Mesenchymal stem cell (in vitro differentiated cells and primary cell): ENCODE data around the gene OR5AU1.
A peak's percentile ranks its signal among the peaks of the same experiment; 100 is the strongest.

Experiments used
- DNase-seq: peaks from one replicate; pipeline ENCODE4 v3.0.0-alpha.2; 2013
- H2AFZ ChIP-seq: one replicate; pipeline ENCODE4 v1.6.1; 2013; ENCODE audit warnings: low read depth, mild to moderate bottlenecking, control low read depth, inconsistent platforms, low read length, moderate library complexity
- H2AK5ac ChIP-seq: 2 replicates; pipeline ENCODE4 v1.6.1; 2013; ENCODE audit warnings: low read length, moderate library complexity, mild to moderate bottlenecking, inconsistent platforms; ENCODE audit not compliant: severe bottlenecking
- H2BK120ac ChIP-seq: one replicate; pipeline ENCODE4 v1.6.1; 2013; ENCODE audit warnings: low read depth, mild to moderate bottlenecking, inconsistent platforms, low read length, moderate library complexity
- H2BK12ac ChIP-seq, 2 experiments: one replicate each; pipeline ENCODE4 v1.6.1; 2013; ENCODE audit warnings: inconsistent platforms in 2 of 2, low read length in 2 of 2, mild to moderate bottlenecking in 2 of 2, moderate library complexity in 2 of 2, control low read depth in 1 of 2
- H2BK15ac ChIP-seq: one replicate; pipeline ENCODE4 v1.6.1; 2013; ENCODE audit warnings: mild to moderate bottlenecking, low read depth, inconsistent platforms; ENCODE audit not compliant: poor library complexity, severe bottlenecking
- H2BK5ac ChIP-seq: 2 replicates; pipeline ENCODE4 v1.6.1; 2013; ENCODE audit warnings: low read depth, mild to moderate bottlenecking, low read length, control low read depth, inconsistent platforms; ENCODE audit not compliant: poor library complexity, severe bottlenecking
- H3K14ac ChIP-seq, 2 experiments: one replicate each; pipeline ENCODE4 v1.6.1; 2013; ENCODE audit warnings: inconsistent platforms in 2 of 2, low read length in 2 of 2, control low read depth in 1 of 2, mild to moderate bottlenecking in 1 of 2, moderate library complexity in 1 of 2
- H3K18ac ChIP-seq, 2 experiments: one replicate each; pipeline ENCODE4 v1.6.1; 2013; ENCODE audit warnings: inconsistent platforms in 2 of 2, low read length in 2 of 2, control low read depth in 1 of 2, low read depth in 1 of 2, mild to moderate bottlenecking in 1 of 2
- H3K23ac ChIP-seq, 2 experiments: one replicate each; pipeline ENCODE4 v1.6.1; 2013; ENCODE audit warnings: inconsistent platforms in 2 of 2, low read length in 2 of 2, mild to moderate bottlenecking in 2 of 2, moderate library complexity in 2 of 2, control low read depth in 1 of 2
- H3K27ac ChIP-seq: 2 replicates; pipeline ENCODE4 v1.5.1; 2013; ENCODE audit warnings: mild to moderate bottlenecking, moderate library complexity, low read length, control low read depth, inconsistent platforms; ENCODE audit not compliant: poor library complexity, severe bottlenecking
- H3K27me3 ChIP-seq, 2 experiments: 2 replicates each; pipeline versions ENCODE4 v1.6.1 to v1.7.0; 2013; ENCODE audit warnings: low read length in 2 of 2, mild to moderate bottlenecking in 2 of 2, moderate library complexity in 2 of 2, control low read depth in 1 of 2, inconsistent platforms in 1 of 2; ENCODE audit not compliant: control insufficient read depth in 1 of 2, insufficient read depth in 1 of 2
- H3K36me3 ChIP-seq, 2 experiments: 2 replicates each; pipeline versions ENCODE4 v1.6.1 to v1.7.0; 2013; ENCODE audit warnings: low read length in 2 of 2, control low read depth in 1 of 2, inconsistent platforms in 1 of 2, low read depth in 1 of 2, mild to moderate bottlenecking in 1 of 2; ENCODE audit not compliant: insufficient read depth in 2 of 2, control insufficient read depth in 1 of 2
- H3K4ac ChIP-seq, 2 experiments: one replicate each; pipeline ENCODE4 v1.6.1; 2013; ENCODE audit warnings: inconsistent platforms in 2 of 2, low read length in 2 of 2, mild to moderate bottlenecking in 2 of 2, moderate library complexity in 2 of 2, control low read depth in 1 of 2, low read depth in 1 of 2
- H3K4me1 ChIP-seq: 2 replicates; pipeline ENCODE4 v1.6.1; 2013; ENCODE audit warnings: low read depth, low read length, control low read depth; ENCODE audit not compliant: control insufficient read depth, insufficient read depth
- H3K4me2 ChIP-seq: 2 replicates; pipeline ENCODE4 v1.6.1; 2013; ENCODE audit warnings: low read length, mild to moderate bottlenecking, inconsistent platforms; ENCODE audit not compliant: poor library complexity, severe bottlenecking
- H3K4me3 ChIP-seq, 2 experiments: 2 replicates each; pipeline versions ENCODE4 v1.5.1 to v1.7.0; 2013; ENCODE audit warnings: low read length in 2 of 2, mild to moderate bottlenecking in 2 of 2, control low read depth in 1 of 2, low read depth in 1 of 2; ENCODE audit not compliant: insufficient read depth in 1 of 2
- H3K79me1 ChIP-seq: replicated peaks from 2 replicates; pipeline ENCODE4 v1.6.1; 2013; ENCODE audit warnings: mild to moderate bottlenecking, control low read depth, low read length, inconsistent platforms; ENCODE audit not compliant: poor library complexity, severe bottlenecking
- H3K9ac ChIP-seq: 2 replicates; pipeline ENCODE4 v1.7.0; 2013; ENCODE audit warnings: mild to moderate bottlenecking, low read length, moderate library complexity
- H3K9me3 ChIP-seq: 2 replicates; pipeline ENCODE4 v1.7.0; 2013; ENCODE audit warnings: mild to moderate bottlenecking, low read length; ENCODE audit not compliant: control insufficient read depth
- H4K8ac ChIP-seq: one replicate; pipeline ENCODE4 v1.6.1; 2013; ENCODE audit warnings: inconsistent platforms, mild to moderate bottlenecking, low read length, moderate library complexity
- H4K91ac ChIP-seq: one replicate; pipeline ENCODE4 v1.6.1; 2013; ENCODE audit warnings: mild to moderate bottlenecking, low read length, inconsistent platforms
- WGBS: methylation state at CpG from one replicate; pipeline ENCODE4 v1.1.7; 2013; ENCODE audit warnings: mixed read lengths; 5-methylcytosine and 5-hydroxymethylcytosine counted together

The OR5AU1 gene

GRCh38 chr14:21107283-21107800 is 48.5 kb downstream of the OR5AU1 start:
- peak; percentile 54 for DNase-seq
- no peak overlapping the region for H3K4me3 ChIP-seq
- no peak overlapping the region for H3K4ac ChIP-seq
- no peak overlapping the region for H2BK15ac ChIP-seq
- peaks cover 5% of the 10 kb centered on the region for H3K79me1 ChIP-seq
- H2BK12ac ChIP-seq: peak overlapping the region in 1 of 2 experiments; percentile 64
- 52% methylated on average over 5 of the region's 5 CpGs for WGBS
- H3K9me3 ChIP-seq: no peaks in the 10 kb centered on the region
- H3K4me1 ChIP-seq: peaks cover 15% of the 10 kb centered on the region
- peak overlapping the region; percentile 92 for H2AFZ ChIP-seq
- H4K8ac ChIP-seq: no peak overlapping the region
- H3K18ac ChIP-seq: no peak overlapping the region
- H3K36me3 ChIP-seq: no peaks in the 10 kb centered on the region
- peak overlapping the region; percentile 41 for H3K27ac ChIP-seq
- peaks cover 0 to 24% of the 10 kb centered on the region in 2 experiments for H3K27me3 ChIP-seq
- H2AK5ac ChIP-seq: no peak overlapping the region
- H3K9ac ChIP-seq: peak overlapping the region; percentile 99
- no peak overlapping the region for H4K91ac ChIP-seq
- no peak overlapping the region for H3K14ac ChIP-seq
- no peak overlapping the region for H2BK120ac ChIP-seq
- H3K23ac ChIP-seq: no peak overlapping the region
- no peak overlapping the region for H2BK5ac ChIP-seq
- H3K4me2 ChIP-seq: no peak overlapping the region

GRCh38 chr14:21106498-21107282 is 49.2 kb downstream of the OR5AU1 start:
- H3K18ac ChIP-seq: no peak overlapping the region
- peak overlapping the region; percentile 21 for H4K8ac ChIP-seq
- no peak overlapping the region for H2BK15ac ChIP-seq
- H2BK5ac ChIP-seq: no peak overlapping the region
- peak overlapping the region; percentile 99 for H3K9ac ChIP-seq
- H3K27me3 ChIP-seq: peaks cover 0 to 24% of the 10 kb centered on the region in 2 experiments
- 34% methylated on average over 10 of the region's 11 CpGs for whole genome bisulfite sequencing
- H3K27ac ChIP-seq: peak overlapping the region; percentile 41
- H3K4ac ChIP-seq: no peak overlapping the region
- H2AFZ ChIP-seq: peak overlapping the region; percentile 92
- peak overlapping the region in 1 of 2 experiments; percentile 64 for H2BK12ac ChIP-seq
- H3K79me1 ChIP-seq: peaks cover 9% of the 10 kb centered on the region
- peak overlapping the region in 1 of 2 experiments; percentile 28 for H3K4me3 ChIP-seq
- no peak overlapping the region for H3K23ac ChIP-seq
- H3K36me3 ChIP-seq: no peaks in the 10 kb centered on the region
- H3K4me2 ChIP-seq: no peak overlapping the region
- no peak overlapping the region for H2BK120ac ChIP-seq
- no peaks in the 10 kb centered on the region for H3K9me3 ChIP-seq
- peak; percentile 78 for DNase-seq
- H3K14ac ChIP-seq: no peak overlapping the region
- peaks cover 21% of the 10 kb centered on the region for H3K4me1 ChIP-seq
- H4K91ac ChIP-seq: no peak overlapping the region
- no peak overlapping the region for H2AK5ac ChIP-seq

DNA sequence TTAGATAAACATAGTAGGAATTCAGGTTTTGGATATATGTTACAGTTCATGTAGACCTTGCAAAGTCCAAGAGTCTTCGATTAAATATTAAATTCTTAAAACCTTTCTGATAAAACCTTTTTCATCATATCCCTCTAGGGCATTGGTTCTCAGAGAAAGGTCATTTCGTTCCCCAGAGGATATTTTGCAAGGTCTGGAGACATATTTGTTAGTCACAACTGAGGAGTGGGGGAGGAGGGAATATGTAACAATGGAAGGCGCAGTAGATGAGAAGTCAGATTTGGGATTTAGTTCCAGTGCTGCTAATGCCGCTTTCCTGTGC is 49.7 kb downstream of the OR5AU1 start:
- H2AK5ac ChIP-seq: no peak overlapping the region
- H3K23ac ChIP-seq: no peak overlapping the region
- H3K27me3 ChIP-seq: peaks cover 0 to 23% of the 10 kb centered on the region in 2 experiments
- peak overlapping the region; percentile 99 for H3K9ac ChIP-seq
- no peak overlapping the region for H2BK12ac ChIP-seq
- no peak overlapping the region for H2BK5ac ChIP-seq
- H3K4me1 ChIP-seq: peaks cover 22% of the 10 kb centered on the region
- no peak for DNase-seq
- peak overlapping the region in 1 of 2 experiments; percentile 28 for H3K4me3 ChIP-seq
- H3K36me3 ChIP-seq: no peaks in the 10 kb centered on the region
- no peak overlapping the region for H3K14ac ChIP-seq
- H3K9me3 ChIP-seq: no peaks in the 10 kb centered on the region
- H2AFZ ChIP-seq: no peak overlapping the region
- peaks cover 10% of the 10 kb centered on the region for H3K79me1 ChIP-seq
- H2BK120ac ChIP-seq: no peak overlapping the region
- no peak overlapping the region for H2BK15ac ChIP-seq
- no peak overlapping the region for H3K4me2 ChIP-seq
- H3K18ac ChIP-seq: no peak overlapping the region
- peak overlapping the region; percentile 6 for H3K27ac ChIP-seq
- no peak overlapping the region for H3K4ac ChIP-seq
- H4K8ac ChIP-seq: peak overlapping the region; percentile 21
- no peak overlapping the region for H4K91ac ChIP-seq
- 78% methylated on average over 3 of the region's 4 CpGs for WGBS

DNA sequence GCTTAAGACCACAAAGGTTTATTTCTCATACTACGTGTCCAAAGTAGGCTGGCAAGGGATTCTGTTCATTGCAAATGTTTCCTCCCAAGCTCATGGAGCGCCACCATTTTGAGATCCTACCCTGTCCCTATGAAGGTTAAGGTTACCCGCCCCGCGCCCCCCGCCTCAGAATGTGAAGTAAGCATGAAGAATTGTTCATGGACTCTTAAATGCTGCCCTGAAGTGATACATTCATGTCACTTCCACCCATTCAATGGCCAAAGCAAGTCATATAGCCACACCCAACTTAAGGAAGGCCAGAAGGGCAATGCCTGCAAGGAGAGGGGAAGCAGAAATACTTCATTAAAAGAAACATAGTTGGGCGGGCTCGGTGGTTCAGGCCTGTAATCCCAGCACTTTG is 50.8 kb downstream of the OR5AU1 start:
- Histone ChIP-seq H2BK15ac (no peak overlapping the region), H3K4me2 (no peak overlapping the region), H3K23ac (no peak overlapping the region), H3K4me3 (peak overlapping the region in 1 of 2 experiments; percentile 93), H3K4me1 (peaks cover 22% of the 10 kb centered on the region), H3K18ac (no peak overlapping the region), H3K4ac (no peak overlapping the region), H4K8ac (no peak overlapping the region), H2AK5ac (no peak overlapping the region), H3K14ac (no peak overlapping the region), H3K27ac (no peak overlapping the region), H2AFZ (no peak overlapping the region), H3K27me3 (peaks cover 0 to 12% of the 10 kb centered on the region in 2 experiments), H3K9me3 (no peaks in the 10 kb centered on the region), H2BK5ac (no peak overlapping the region), H2BK120ac (no peak overlapping the region), H3K36me3 (no peaks in the 10 kb centered on the region), H4K91ac (no peak overlapping the region), H3K79me1 (peaks cover 12% of the 10 kb centered on the region), H3K9ac (peak overlapping the region; percentile 99), H2BK12ac (no peak overlapping the region)
- no peak for DNase-seq
- WGBS: 92% methylated on average over 8 of the region's 8 CpGs
